Lower lobe of right lung (tissue), 2 donors: ENCODE results near the gene CDH1. TPM values are rescaled to one million over a fixed set of nuclear protein-coding genes. Genes with fewer than 3 reads are reported as not detected.
A peak's percentile ranks its signal among the peaks of the same experiment; 100 is the strongest.
"Not testable (repeated sequence)": the region's sequence is repeated elsewhere in the genome, so short reads cannot be mapped to it uniquely, and the experiment has no call there.

Experiments
- ATAC-seq, 2 donors: fragments of 200-7000 bp; cut with Tn5 transposase; one replicate each; pipeline ENCODE4 v1.9.1; 2020 to 2022; ENCODE audit warnings: mild to moderate bottlenecking in 2 of 2, moderate library complexity in 2 of 2
- DNase-seq: peaks from one replicate; pipeline ENCODE4 v3.0.0-alpha.2; 2020
- H3K27ac ChIP-seq: fragments of 200-600 bp; one replicate; pipeline ENCODE4 v1.8.0; 2022
- H3K27me3 ChIP-seq: fragments of 200-600 bp; one replicate; pipeline ENCODE4 v1.8.0; 2022; ENCODE audit warnings: low read depth
- H3K36me3 ChIP-seq: fragments of 200-600 bp; one replicate; pipeline ENCODE4 v1.8.0; 2022; ENCODE audit warnings: mild to moderate bottlenecking
- H3K4me1 ChIP-seq: fragments of 200-600 bp; one replicate; pipeline ENCODE4 v1.8.0; 2022
- H3K4me3 ChIP-seq: fragments of 200-600 bp; one replicate; pipeline ENCODE4 v1.8.0; 2022; ENCODE audit warnings: mild to moderate bottlenecking
- H3K9me3 ChIP-seq: fragments of 200-600 bp; one replicate; pipeline ENCODE4 v1.8.0; 2022
- intact Hi-C: fragments of 100-400 bp; cut with DNase I; formaldehyde crosslinking; loops from one replicate; pipeline ENCODE4 v1.11.0; 2022
- total RNA-seq: library from RNA; stranded (reverse); fragmentation: NEBNext Ultra II Directional; extraction: Animal tissue kit (Norgen Biotek cat#: 25700); gene quantifications from one replicate; pipeline ENCODE4 v1.2.1, GENCODE V29; 2021
- TF ChIP-seq, protein P1 (sequence below): fragments of 200-600 bp; IDR thresholded peaks from one replicate; pipeline ENCODE4 v1.8.0; 2022; ENCODE audit warnings: antibody characterized with exemption, mild to moderate bottlenecking
- donor health status: DM: no; HTN: yes; CAD: no; lungs with severe emphysema.

The CDH1 gene
- total RNA-seq, 1 donor from 2014 or later, result 127 TPM

DNA sequence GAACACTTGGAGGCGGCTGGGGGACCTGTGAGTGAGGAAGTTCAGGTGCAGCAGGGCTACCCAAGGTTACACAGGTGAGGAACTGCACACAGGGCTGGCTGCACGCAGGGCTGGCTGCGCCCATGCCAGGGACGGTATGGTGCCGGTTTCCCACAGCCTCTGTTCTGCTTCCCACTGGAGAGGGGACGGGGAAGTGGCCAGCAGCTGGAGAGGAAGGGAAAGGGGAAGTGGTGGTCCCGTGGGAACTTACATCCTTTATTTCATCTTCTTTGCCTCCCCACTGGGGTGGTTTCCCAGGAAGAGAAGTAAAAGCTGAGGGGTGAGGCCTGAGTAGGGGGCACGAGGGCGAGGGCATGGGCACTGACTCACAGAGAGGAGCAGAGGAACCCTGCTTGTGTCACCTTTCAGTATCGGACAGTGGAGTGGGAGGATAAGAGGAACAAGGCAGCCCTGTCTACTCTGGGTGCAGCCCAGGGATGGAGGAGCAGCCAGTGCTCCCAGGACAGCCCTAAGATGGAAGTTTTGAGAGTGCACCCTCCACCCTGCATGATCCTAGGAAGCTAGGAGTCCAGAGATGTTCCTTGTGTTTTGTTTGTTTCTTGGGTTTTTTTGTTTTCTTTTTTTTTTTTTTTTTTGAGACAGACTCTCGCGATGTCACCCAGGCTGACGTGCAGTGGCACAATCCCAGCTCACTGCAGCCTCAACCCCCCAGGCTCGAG lies 25.5 kb upstream of the CDH1 start:
- Histone ChIP-seq H3K27ac (no peak overlapping the region), H3K4me3 (no peak overlapping the region), H3K36me3 (no peaks in the 10 kb centered on the region), H3K9me3 (no peaks in the 10 kb centered on the region), H3K4me1 (peaks cover 10% of the 10 kb centered on the region), H3K27me3 (peaks cover 3% of the 10 kb centered on the region)
- DNase-seq (peak; percentile 58), ATAC-seq (peak; percentile 37 to 57)
- TF ChIP-seq, protein P1, sequence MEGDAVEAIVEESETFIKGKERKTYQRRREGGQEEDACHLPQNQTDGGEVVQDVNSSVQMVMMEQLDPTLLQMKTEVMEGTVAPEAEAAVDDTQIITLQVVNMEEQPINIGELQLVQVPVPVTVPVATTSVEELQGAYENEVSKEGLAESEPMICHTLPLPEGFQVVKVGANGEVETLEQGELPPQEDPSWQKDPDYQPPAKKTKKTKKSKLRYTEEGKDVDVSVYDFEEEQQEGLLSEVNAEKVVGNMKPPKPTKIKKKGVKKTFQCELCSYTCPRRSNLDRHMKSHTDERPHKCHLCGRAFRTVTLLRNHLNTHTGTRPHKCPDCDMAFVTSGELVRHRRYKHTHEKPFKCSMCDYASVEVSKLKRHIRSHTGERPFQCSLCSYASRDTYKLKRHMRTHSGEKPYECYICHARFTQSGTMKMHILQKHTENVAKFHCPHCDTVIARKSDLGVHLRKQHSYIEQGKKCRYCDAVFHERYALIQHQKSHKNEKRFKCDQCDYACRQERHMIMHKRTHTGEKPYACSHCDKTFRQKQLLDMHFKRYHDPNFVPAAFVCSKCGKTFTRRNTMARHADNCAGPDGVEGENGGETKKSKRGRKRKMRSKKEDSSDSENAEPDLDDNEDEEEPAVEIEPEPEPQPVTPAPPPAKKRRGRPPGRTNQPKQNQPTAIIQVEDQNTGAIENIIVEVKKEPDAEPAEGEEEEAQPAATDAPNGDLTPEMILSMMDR, result no peak
- intact Hi-C loops, result no loop called here

DNA sequence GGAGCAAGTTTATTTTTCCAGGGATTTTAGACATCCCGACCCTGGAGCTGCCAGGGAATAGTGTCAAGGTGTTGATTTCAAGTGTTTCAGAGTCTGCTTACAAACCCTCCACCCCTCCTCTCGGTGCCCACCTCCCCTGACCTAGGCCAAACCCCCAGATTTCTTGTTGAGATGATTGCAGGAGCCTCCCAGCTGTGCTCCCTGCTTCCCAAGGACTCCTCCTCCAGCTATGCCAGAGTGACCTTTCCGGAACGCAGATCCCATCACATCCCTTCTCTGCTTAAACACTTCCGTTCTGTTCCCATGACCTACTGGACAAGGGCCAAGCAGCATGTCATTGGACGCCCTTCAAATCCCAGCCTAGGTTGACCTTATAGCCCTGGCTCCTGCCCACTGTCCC lies 23.7 kb upstream of the CDH1 start:
- DNase-seq, result no peak
- no peak overlapping the region for H3K27ac ChIP-seq
- H3K9me3 ChIP-seq, result no peaks in the 10 kb centered on the region
- intact Hi-C loops, result no loop called here
- no peaks in the 10 kb centered on the region for H3K36me3 ChIP-seq
- peaks cover 3% of the 10 kb centered on the region for H3K27me3 ChIP-seq
- TF ChIP-seq, protein P1, result no peak
- no peak overlapping the region for H3K4me3 ChIP-seq
- no peaks in the 10 kb centered on the region for H3K4me1 ChIP-seq
- no peak for ATAC-seq

DNA sequence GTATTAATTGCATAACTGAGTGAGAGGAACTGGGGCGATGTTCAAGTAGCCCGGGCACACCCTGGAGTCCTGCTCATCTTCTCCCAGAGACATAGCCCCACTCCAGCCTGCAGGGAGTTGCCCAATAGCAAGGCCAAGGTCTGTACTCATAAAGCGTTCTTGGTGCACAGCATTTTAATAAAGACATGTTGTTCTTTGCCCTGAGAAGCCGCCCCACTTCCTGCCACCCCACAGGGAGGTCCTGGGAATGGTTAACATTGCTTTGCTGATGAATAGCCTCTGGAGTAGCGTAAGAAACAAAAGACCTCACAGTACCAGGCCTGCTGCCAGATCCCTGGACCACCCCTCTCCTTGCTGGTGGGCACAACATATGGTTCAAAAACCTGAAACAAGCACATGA lies 21.6 kb upstream of the CDH1 start:
- ATAC-seq, result peak in 1 of 2 donors; percentile 57

DNA sequence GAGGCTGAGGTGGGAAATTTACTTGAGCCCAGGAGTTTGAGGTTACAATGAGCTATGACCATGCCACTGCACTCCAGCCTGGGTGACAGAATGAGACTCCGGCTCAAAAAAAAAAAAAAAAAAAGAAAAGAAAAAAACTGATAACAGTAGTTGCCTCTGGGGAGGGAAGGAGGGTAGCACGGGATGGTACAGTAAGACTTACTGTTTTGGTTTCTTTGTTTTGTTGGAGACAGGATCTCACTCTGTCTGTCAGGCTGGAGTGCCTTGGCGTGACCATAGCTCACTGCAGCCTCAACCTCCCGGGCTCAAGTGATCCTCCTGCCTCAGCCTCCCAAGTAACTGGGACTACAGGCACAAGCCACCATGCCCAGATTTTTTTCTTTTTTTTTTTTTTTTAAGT lies 20.6 kb upstream of the CDH1 start:
- H3K4me1 ChIP-seq, H3K27ac ChIP-seq, DNase-seq, H3K9me3 ChIP-seq, H3K36me3 ChIP-seq, H3K4me3 ChIP-seq, ATAC-seq, intact Hi-C loops, H3K27me3 ChIP-seq: not testable (repeated sequence)

More for the DNA sequence above, 21.6 kb upstream of the CDH1 start:
- Histone ChIP-seq H3K4me3 (no peak overlapping the region), H3K4me1 (no peaks in the 10 kb centered on the region), H3K27me3 (peaks cover under 1% of the 10 kb centered on the region), H3K36me3 (no peaks in the 10 kb centered on the region), H3K9me3 (no peaks in the 10 kb centered on the region), H3K27ac (no peak overlapping the region)
- intact Hi-C loops, result no loop called here
- TF ChIP-seq, protein P1, result no peak
- DNase-seq, result no peak

- intact Hi-C loops, result no loop called here
- H3K27ac ChIP-seq, result no peak overlapping the region
Observed at GRCh38 chr16:68717684-68718083, 19.4 kb upstream of the CDH1 start.

GRCh38 chr16:68718590-68718989 lies 18.5 kb upstream of the CDH1 start:
- intact Hi-C loops, result no loop called here
- no peak for ATAC-seq

More at GRCh38 chr16:68717684-68718083, 19.4 kb upstream of the CDH1 start:
- no peaks in the 10 kb centered on the region for H3K36me3 ChIP-seq
- DNase-seq, result no peak
- H3K4me3 ChIP-seq, result no peak overlapping the region
- H3K4me1 ChIP-seq, result no peaks in the 10 kb centered on the region
- no peak for ATAC-seq
- H3K9me3 ChIP-seq, result no peaks in the 10 kb centered on the region
- H3K27me3 ChIP-seq, result no peaks in the 10 kb centered on the region
- TF ChIP-seq, protein P1, result no peak

More at GRCh38 chr16:68718590-68718989, 18.5 kb upstream of the CDH1 start:
- TF ChIP-seq, protein P1, result no peak
- Histone ChIP-seq H3K27me3 (no peaks in the 10 kb centered on the region), H3K36me3 (no peaks in the 10 kb centered on the region), H3K4me1 (no peaks in the 10 kb centered on the region), H3K4me3 (no peak overlapping the region), H3K9me3 (no peaks in the 10 kb centered on the region), H3K27ac (no peak overlapping the region)
- DNase-seq, result no peak
